ENCODE measurements around the gene CSTPP1. TPM values are rescaled to one million over a fixed set of nuclear protein-coding genes. Genes with fewer than 3 reads are reported as not detected.
"Not testable (repeated sequence)": the region's sequence is repeated elsewhere in the genome, so short reads cannot be mapped to it uniquely, and the experiment has no call there.

The CSTPP1 gene
- total and polyA plus RNA-seq, 8 donors: 16.4 to 146 (median 37.3) TPM

DNA sequence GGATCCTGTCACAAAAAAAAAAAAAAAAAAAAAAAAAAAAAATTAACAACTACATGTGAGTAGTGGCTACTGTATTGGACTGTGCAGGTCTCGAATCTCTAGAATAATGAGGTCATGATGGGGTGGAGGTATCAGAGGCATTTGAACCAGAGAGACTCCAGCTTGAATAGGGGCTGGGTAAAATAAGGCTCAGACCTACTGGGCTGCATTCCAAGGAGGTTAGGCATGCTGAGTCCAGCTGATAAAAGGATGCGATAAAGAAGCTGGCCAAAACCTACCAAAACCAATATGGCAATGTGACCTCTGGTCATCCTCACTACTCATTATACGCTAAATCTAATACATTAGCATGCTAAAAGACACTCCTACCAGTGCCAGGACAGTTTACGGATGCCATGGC lies 255.6 kb downstream of the CSTPP1 start:
- Histone ChIP-seq H3K4me3 (no peak overlapping the region), H3K9me3 (no peaks in the 10 kb centered on the region), H3K27ac (no peak overlapping the region), H3K4me1 (peaks cover 8 to 24% (median 18%) of the 10 kb centered on the region in 4 donors), H3K36me3 (no peaks in the 10 kb centered on the region), H3K27me3 (peaks cover 0 to 8% (median 4%) of the 10 kb centered on the region in 3 donors)
- TF ChIP-seq EP300 (IDR thresholded peaks at IDR 0.05): no peak
- no peak for TF ChIP-seq POLR2A (IDR thresholded peaks at IDR 0.05)
- TF ChIP-seq CTCF (IDR thresholded peaks at IDR 0.05): no peak
- no peak for TF ChIP-seq POLR2AphosphoS5 (IDR thresholded peaks at IDR 0.05)
- intact Hi-C loops (cut with DNase I; ENCODE audit: low total_unique reads): no loop called here
- no peak for DNase-seq
- WGBS, 5 donors: 49 to 66% (median 55%) methylated on average over 4 of the region's 4 CpGs

DNA sequence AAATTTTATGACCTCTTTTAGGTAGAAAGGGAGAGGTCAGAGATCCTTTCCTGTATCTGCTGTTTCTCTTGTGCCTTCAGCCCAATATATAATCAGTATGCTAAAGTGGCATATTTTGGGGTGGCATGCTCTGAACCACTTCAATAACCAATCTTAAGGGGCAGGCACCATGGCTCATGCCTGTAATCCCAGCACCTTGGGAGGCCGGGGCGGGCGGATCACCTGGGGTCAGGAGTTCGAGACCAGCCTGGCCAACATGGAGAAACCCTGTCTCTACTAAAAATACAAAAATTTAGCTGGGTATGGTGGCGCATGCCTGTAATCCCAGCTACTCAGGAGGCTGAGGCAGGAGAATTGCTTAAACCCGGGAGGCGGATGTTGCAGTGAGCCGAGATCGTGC lies 261.6 kb downstream of the CSTPP1 start:
- intact Hi-C loops (cut with DNase I; ENCODE audit: low total_unique reads); H3K4me1 ChIP-seq; H3K9me3 ChIP-seq; H3K27me3 ChIP-seq; H3K27ac ChIP-seq; H3K36me3 ChIP-seq; H3K4me3 ChIP-seq; DNase-seq: not testable (repeated sequence)
- WGBS, 5 donors: 87 to 94% (median 92%) methylated on average over 9 of the region's 9 CpGs

DNA sequence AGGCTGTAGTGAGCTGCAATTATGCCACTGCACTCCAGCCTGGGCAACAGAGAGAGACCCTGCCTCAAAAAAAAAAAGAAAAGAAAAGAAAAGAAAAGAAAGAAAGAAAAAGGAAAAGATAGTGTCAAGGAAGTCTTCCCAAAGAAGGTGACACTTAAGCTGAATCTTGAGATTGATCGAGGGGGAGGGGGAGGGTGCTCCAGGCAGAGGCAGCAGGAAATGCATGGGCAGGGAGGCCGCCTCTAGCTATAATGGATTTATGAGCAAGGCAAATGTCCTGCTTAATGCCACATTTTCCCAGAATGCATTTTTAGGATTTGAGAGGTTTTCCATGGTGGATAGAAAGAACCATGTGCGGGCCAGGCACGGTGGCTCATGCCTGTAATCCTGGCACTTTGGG lies 264.5 kb downstream of the CSTPP1 start:
- 78 to 92% (median 85%) methylated on average over 4 of the region's 4 CpGs for WGBS, 5 donors
- no peak for DNase-seq
- TF ChIP-seq EP300 (IDR thresholded peaks at IDR 0.05) (no peak), POLR2AphosphoS5 (IDR thresholded peaks at IDR 0.05) (no peak), CTCF (IDR thresholded peaks at IDR 0.05) (no peak)
- peaks cover 0 to 8% (median 0%) of the 10 kb centered on the region in 4 donors for H3K4me1 ChIP-seq
- no peaks in the 10 kb centered on the region for H3K36me3 ChIP-seq
- no peaks in the 10 kb centered on the region for H3K27me3 ChIP-seq
- no peaks in the 10 kb centered on the region for H3K9me3 ChIP-seq
- no peak overlapping the region for H3K4me3 ChIP-seq
- no peak overlapping the region for H3K27ac ChIP-seq
- intact Hi-C loops (cut with DNase I; ENCODE audit: low total_unique reads): no loop called here

DNA sequence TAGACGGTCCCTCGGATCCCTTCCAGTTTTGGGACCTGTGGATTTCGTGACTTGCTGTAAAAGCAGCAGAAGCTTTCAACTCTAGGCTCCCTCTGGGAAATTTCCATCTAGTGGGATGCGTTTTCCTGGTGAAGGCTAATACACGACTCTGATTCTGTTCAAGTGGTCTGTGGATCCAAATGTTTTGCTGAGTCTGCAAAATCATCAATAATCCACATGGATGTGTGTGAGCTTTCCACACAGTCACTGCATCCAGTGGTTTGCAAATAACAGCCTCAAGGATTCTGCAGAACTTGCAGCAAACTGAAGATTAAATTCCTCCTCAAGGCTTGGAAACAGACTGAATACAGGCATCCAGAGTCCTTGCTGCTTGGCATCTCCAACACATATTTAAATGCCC lies 266.0 kb downstream of the CSTPP1 start:
- Histone ChIP-seq H3K4me3 (no peak overlapping the region), H3K27ac (no peak overlapping the region), H3K27me3 (no peaks in the 10 kb centered on the region), H3K36me3 (no peaks in the 10 kb centered on the region), H3K4me1 (peaks cover 0 to 8% (median 0%) of the 10 kb centered on the region in 4 donors), H3K9me3 (no peaks in the 10 kb centered on the region)
- no peak for DNase-seq
- intact Hi-C loops (cut with DNase I; ENCODE audit: low total_unique reads): no loop called here
- whole genome bisulfite sequencing, 5 donors: 78 to 88% (median 82%) methylated on average over 5 of the region's 5 CpGs
- TF ChIP-seq POLR2AphosphoS5 (IDR thresholded peaks at IDR 0.05) (no peak), POLR2A (IDR thresholded peaks at IDR 0.05) (no peak), EP300 (IDR thresholded peaks at IDR 0.05) (no peak)

DNA sequence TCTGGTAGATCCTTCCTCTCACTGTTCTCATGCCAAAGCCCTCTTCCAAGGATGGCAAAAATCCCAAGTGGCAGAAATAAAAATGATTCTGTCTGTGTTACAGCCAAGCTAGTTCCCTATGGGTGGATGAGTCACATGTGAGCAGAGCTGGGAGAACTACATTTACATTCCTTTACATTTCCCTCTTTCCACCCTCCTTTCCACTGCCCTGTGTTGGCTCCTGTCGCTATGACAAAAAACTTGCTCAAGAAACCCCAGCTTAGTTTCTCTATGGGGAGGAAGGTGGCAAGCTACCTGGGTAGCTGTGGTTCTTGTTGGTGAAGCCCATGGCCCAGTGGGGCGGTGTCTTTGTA lies 268.1 kb downstream of the CSTPP1 start:
- WGBS, 5 donors: 60 to 78% (median 70%) methylated on average over 2 of the region's 2 CpGs
- Histone ChIP-seq H3K4me1 (peaks cover 0 to 8% (median 0%) of the 10 kb centered on the region in 4 donors), H3K36me3 (no peaks in the 10 kb centered on the region), H3K4me3 (no peak overlapping the region), H3K27me3 (no peaks in the 10 kb centered on the region), H3K9me3 (no peaks in the 10 kb centered on the region), H3K27ac (peak overlapping the region in 1 of 5 donors; percentile 46)
- no peak for TF ChIP-seq POLR2A (IDR thresholded peaks at IDR 0.05)
- no peak for TF ChIP-seq EP300 (IDR thresholded peaks at IDR 0.05)
- no peak for TF ChIP-seq POLR2AphosphoS5 (IDR thresholded peaks at IDR 0.05)
- TF ChIP-seq CTCF (IDR thresholded peaks at IDR 0.05): no peak
- peak in 1 of 2 donors; percentile 47 for DNase-seq
- intact Hi-C loops (cut with DNase I; ENCODE audit: low total_unique reads): no loop called here

- WGBS, 5 donors: 86 to 95% (median 90%) methylated on average over 5 of the region's 5 CpGs
- not testable (repeated sequence) for H3K27ac ChIP-seq
Observed at GRCh38 chr11:47206577-47206976, 270.0 kb downstream of the CSTPP1 start.

More at GRCh38 chr11:47206577-47206976, 270.0 kb downstream of the CSTPP1 start:
- DNase-seq; H3K9me3 ChIP-seq; intact Hi-C loops (cut with DNase I; ENCODE audit: low total_unique reads); H3K4me3 ChIP-seq; H3K4me1 ChIP-seq; H3K36me3 ChIP-seq; H3K27me3 ChIP-seq: not testable (repeated sequence)

Data from stomach (tissue), 9 donors.